Mucosa of gallbladder (tissue), 1 donor: ENCODE results near the gene ASMTL. TPM values are rescaled to one million over a fixed set of nuclear protein-coding genes. Genes with fewer than 3 reads are reported as not detected.

Experiments
- total RNA-seq: library from RNA; stranded (reverse); gene quantifications from one replicate; pipeline ENCODE4 v1.2.1, GENCODE V29; 2021
- donor health status: DM: no; HTN: no; CAD: no.

ASMTL gene
- total RNA-seq, 1 donor from 2014 or later, result 29.7 TPM

Other genes starting within 250 kb of the ASMTL start
- 2.3 TPM for gene CRLF2, start 240.3 kb downstream of the ASMTL start, total RNA-seq
- 14.0 TPM for gene CSF2RA, start 184.1 kb downstream of the ASMTL start, total RNA-seq
- 3.8 TPM for gene IL3RA, start 116.1 kb downstream of the ASMTL start, total RNA-seq
- 329 TPM for gene SLC25A6, start 60.8 kb downstream of the ASMTL start, total RNA-seq
- 2.3 TPM for gene P2RY8, start 84.3 kb upstream of the ASMTL start, total RNA-seq
- gene AKAP17A, start 138.7 kb upstream of the ASMTL start, total RNA-seq, result 52.9 TPM
- not detected for gene ASMT, start 162.2 kb upstream of the ASMTL start, total RNA-seq